Motor neuron (in vitro differentiated cells): ENCODE results near the gene TMEM30B. TPM values are rescaled to one million over a fixed set of nuclear protein-coding genes. Genes with fewer than 3 reads are reported as not detected.

Source experiments
- ATAC-seq, 8 experiments: fragments of 200-7000 bp; cut with Tn5 transposase; replicated peaks in 6 of 8; 2 replicates each; pipeline ENCODE4 v1.8.0; 2021; ENCODE audit warnings: mild to moderate bottlenecking in 8 of 8, moderate library complexity in 8 of 8
- H3K27ac ChIP-seq, 2 donors: fragments of 250-450 bp; sonication (Bioruptor Pico); 2 replicates each; pipeline ENCODE4 v1.9.0; 2021; ENCODE audit warnings: antibody characterized with exemption in 2 of 2, mild to moderate bottlenecking in 2 of 2, moderate library complexity in 1 of 2
- H3K4me1 ChIP-seq, 2 donors: fragments of 250-450 bp; sonication (Bioruptor Pico); replicated peaks in 1 of 2; 2 replicates each; pipeline ENCODE4 v1.6.1; 2021; ENCODE audit warnings: antibody characterized with exemption in 2 of 2, mild to moderate bottlenecking in 2 of 2, moderate library complexity in 1 of 2
- H3K4me3 ChIP-seq, 5 donors: fragments of 250-450 bp; sonication (Bioruptor Pico); 2 replicates each; pipeline ENCODE4 v1.9.0; 2021; ENCODE audit warnings: antibody characterized with exemption in 5 of 5, mild to moderate bottlenecking in 5 of 5, moderate library complexity in 4 of 5
- WGBS, 10 experiments: fragments of 450-650 bp; shearing (Covaris generic); methylation state at CpG; one replicate each; pipeline ENCODE4 v1.0.0; 2022; 5-methylcytosine and 5-hydroxymethylcytosine counted together
- in situ Hi-C, 9 experiments: fragments of 400-800 bp; cut with MboI; loops; one replicate each; pipeline ENCODE4 v1.15.0; 2021; ENCODE audit warnings: low sequenced_read_pairs in 9 of 9, low pct_unique_long_range_greater_than_20kb in 2 of 9; ENCODE audit not compliant: unreplicated experiment in 9 of 9
- total RNA-seq, 8 experiments: library from RNA; unstranded; fragments of 300-600 nt; gene quantifications; 2 replicates each; pipeline versions ENCODE4 v1.2.3 to v1.2.4, GENCODE V29; 2022

The TMEM30B gene
- total RNA-seq, 8 experiments from 2014 or later, result 0.04 to 0.42 (median 0.14) TPM

DNA sequence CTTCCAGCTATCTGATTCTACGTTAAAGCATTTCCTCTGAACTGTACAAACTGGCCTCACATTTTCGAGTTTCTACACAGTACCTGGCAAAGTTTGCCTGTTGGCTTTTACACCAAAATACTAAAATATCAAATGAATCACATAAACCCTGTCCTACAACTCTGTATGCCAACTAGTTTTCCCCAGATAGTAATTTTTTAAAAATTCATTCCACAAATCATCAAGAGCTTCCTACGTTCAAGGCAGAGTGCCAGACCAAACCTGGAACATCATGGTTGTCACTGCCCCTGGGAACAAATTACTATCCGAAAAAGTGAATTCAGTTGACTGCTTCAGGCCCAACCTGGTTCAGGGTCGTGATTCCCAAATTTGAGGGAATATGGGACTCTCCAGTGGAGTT lies 2.1 kb downstream of the TMEM30B start:
- no peak for ATAC-seq
- Histone ChIP-seq H3K4me3 (no peak overlapping the region), H3K4me1 (no peaks in the 10 kb centered on the region), H3K27ac (no peak overlapping the region)
- WGBS, 10 experiments, result 0 to 90% (median 74%) methylated on average over 2 to 5 of the region's 5 CpGs; no CpG with 5 or more reads in 2 of the 10 experiments
- in situ Hi-C loops, result loop anchor here in 2 of 9 experiments (25.0 kb wide), 1 partner anchor 558 kb away; no protein-coding TSS in a partner anchor

DNA sequence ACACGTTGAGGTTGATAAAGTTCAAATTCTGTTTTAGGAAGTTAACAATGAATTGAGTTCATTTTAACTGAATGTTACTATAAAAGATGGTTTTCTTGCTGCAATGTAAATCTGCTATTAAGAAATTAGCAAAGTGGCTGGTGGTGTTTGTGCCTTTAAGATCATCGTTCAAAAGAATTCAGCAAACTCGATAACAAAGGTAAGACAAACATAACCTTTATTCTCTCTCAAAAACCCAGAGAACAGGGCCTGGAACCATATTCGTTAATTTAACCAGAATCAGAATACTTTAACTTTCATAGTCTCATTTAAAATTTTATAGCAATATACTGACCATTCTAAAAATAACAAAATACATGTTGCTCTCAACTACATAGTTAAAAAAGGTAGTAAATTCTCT lies 3.4 kb downstream of the TMEM30B start:
- Histone ChIP-seq H3K4me3 (no peak overlapping the region), H3K27ac (no peak overlapping the region), H3K4me1 (no peaks in the 10 kb centered on the region)
- 14 to 100% (median 72%) methylated on average over 1 to 4 of the region's 4 CpGs for WGBS, 10 experiments
- no peak for ATAC-seq
- in situ Hi-C loops, result loop anchor here in 2 of 9 experiments (25.0 kb wide), 1 partner anchor 560 kb away; no protein-coding TSS in a partner anchor

- Histone ChIP-seq H3K4me1 (no peaks in the 10 kb centered on the region), H3K4me3 (no peak overlapping the region), H3K27ac (no peak overlapping the region)
- ATAC-seq, result no peak
- in situ Hi-C loops, result loop anchor here in 2 of 9 experiments (25.0 kb wide), 1 partner anchor 560 kb away; no protein-coding TSS in a partner anchor
- WGBS, 10 experiments, result 0 to 75% (median 0%) methylated on average over 1 of the region's 1 CpG; no CpG with 5 or more reads in 4 of the 10 experiments
These were observed 3.9 kb downstream of the TMEM30B start for GRCh38 chr14:61277232-61277631.

DNA sequence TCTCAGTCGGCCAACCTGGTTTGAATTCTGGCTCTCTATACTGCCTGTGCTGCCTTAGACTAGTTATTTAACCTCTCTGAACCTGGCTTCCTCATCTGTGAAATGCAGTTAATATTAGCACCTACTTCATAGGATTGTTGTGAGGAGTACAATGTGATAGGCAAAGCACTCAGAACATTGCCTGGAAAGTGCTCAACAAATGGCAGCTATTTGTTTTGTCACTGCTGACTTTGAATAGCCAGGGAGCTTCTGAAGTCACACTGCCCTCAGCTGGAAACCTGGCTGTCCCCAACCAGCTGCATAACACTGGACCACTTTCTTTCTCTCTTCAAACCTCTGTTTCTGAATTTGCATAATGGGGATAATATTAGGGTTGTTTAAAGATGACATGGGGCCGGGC lies 9.6 kb downstream of the TMEM30B start:
- WGBS, 10 experiments, result 67 to 100% (median 86%) methylated on average over 1 of the region's 2 CpGs; no CpG with 5 or more reads in 5 of the 10 experiments
- in situ Hi-C loops, result loop anchor here in 5 of 9 experiments (25.0 kb wide), 1 partner anchor 634 kb away; the partner anchor contains the start of gene SIX1 (in 5 of the 5)
- H3K27ac ChIP-seq, result no peak overlapping the region
- no peak for ATAC-seq
- no peak overlapping the region for H3K4me3 ChIP-seq
- H3K4me1 ChIP-seq, result no peaks in the 10 kb centered on the region

- in situ Hi-C loops, result loop anchor here in 5 of 9 experiments (25.0 kb wide), 1 partner anchor 633 kb away; the partner anchor contains the start of gene SIX1 (in 5 of the 5)
- no peak overlapping the region for H3K4me3 ChIP-seq
- ATAC-seq, result no peak
- WGBS, 10 experiments, result 0 to 100% (median 72%) methylated on average over 1 to 3 of the region's 4 CpGs; no CpG with 5 or more reads in 2 of the 10 experiments
- H3K27ac ChIP-seq, result no peak overlapping the region
- H3K4me1 ChIP-seq, result no peaks in the 10 kb centered on the region
These were observed 10.4 kb downstream of the TMEM30B start for GRCh38 chr14:61270714-61271113.

GRCh38 chr14:61269321-61270083 lies 11.6 kb downstream of the TMEM30B start:
- peak; percentile 60 to 84 (median 74) for ATAC-seq
- WGBS, 10 experiments, result 3 to 23% (median 10%) methylated on average over 2 to 12 of the region's 21 CpGs; no CpG with 5 or more reads in 1 of the 10 experiments
- Histone ChIP-seq H3K4me1 (no peaks in the 10 kb centered on the region), H3K27ac (no peak overlapping the region), H3K4me3 (peak overlapping the region; percentile 18 to 30 (median 20))
- in situ Hi-C loops, result loop anchor here in 5 of 9 experiments (25.0 kb wide), 1 partner anchor 632 kb away; the partner anchor contains the start of gene SIX1 (in 5 of the 5)

- Histone ChIP-seq H3K27ac (no peak overlapping the region), H3K4me3 (no peak overlapping the region), H3K4me1 (no peaks in the 10 kb centered on the region)
- 0 to 50% (median 18%) methylated on average over 1 of the region's 1 CpG; no CpG with 5 or more reads in 1 of the 10 experiments for WGBS, 10 experiments
- no peak for ATAC-seq
- in situ Hi-C loops, result loop anchor here in 5 of 9 experiments (25.0 kb wide), 1 partner anchor 632 kb away; the partner anchor contains the start of gene SIX1 (in 5 of the 5)
These were observed 12.3 kb downstream of the TMEM30B start for GRCh38 chr14:61268812-61269211.

GRCh38 chr14:61266891-61267740 lies 14.0 kb downstream of the TMEM30B start:
- no peaks in the 10 kb centered on the region for H3K4me1 ChIP-seq
- H3K27ac ChIP-seq, result no peak overlapping the region
- no peak overlapping the region for H3K4me3 ChIP-seq
- 0 to 93% (median 68%) methylated on average over 1 to 9 of the region's 11 CpGs; no CpG with 5 or more reads in 1 of the 10 experiments for WGBS, 10 experiments
- in situ Hi-C loops, result loop anchor here in 5 of 9 experiments (25.0 kb wide), 1 partner anchor 630 kb away; the partner anchor contains the start of gene SIX1 (in 5 of the 5)
- peak in 4 of 8 experiments; percentile 27 to 57 (median 54) for ATAC-seq

- Histone ChIP-seq H3K27ac (no peak overlapping the region), H3K4me1 (no peaks in the 10 kb centered on the region), H3K4me3 (no peak overlapping the region)
- in situ Hi-C loops, result loop anchor here in 5 of 9 experiments (25.0 kb wide), 1 partner anchor 629 kb away; the partner anchor contains the start of gene SIX1 (in 5 of the 5)
- 0 to 100% (median 82%) methylated on average over 1 to 4 of the region's 4 CpGs; no CpG with 5 or more reads in 1 of the 10 experiments for WGBS, 10 experiments
- peak in 1 of 8 experiments; percentile 3 for ATAC-seq
These were observed 14.7 kb downstream of the TMEM30B start for GRCh38 chr14:61266436-61266835.

DNA sequence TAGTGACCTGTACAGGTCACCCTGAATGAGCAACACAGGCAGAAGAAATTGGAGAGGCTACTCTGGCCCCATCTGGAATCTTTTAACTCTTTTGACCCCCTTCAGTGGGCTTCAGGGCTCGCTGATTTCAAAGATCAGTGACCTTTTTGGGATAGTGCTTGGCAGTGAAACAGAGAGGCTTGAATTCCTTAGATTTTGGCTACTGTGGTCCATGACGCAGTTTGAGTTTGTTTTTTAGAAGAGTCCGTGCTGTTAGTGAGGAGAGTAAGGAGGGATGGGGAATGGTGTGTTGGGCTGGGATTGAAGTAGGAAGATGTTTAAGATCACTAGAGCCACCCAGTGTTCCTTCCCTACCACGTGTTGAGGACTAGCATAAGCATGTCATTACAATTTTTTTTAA lies 16.5 kb downstream of the TMEM30B start:
- no peak for ATAC-seq
- 0 to 100% (median 40%) methylated on average over 1 to 3 of the region's 4 CpGs; no CpG with 5 or more reads in 3 of the 10 experiments for WGBS, 10 experiments
- in situ Hi-C loops, result loop anchor here in 5 of 9 experiments (25.0 kb wide), 1 partner anchor 627 kb away; the partner anchor contains the start of gene SIX1 (in 5 of the 5)

GRCh38 chr14:61264010-61264571 lies 17.0 kb downstream of the TMEM30B start:
- 65 to 100% (median 88%) methylated on average over 2 to 4 of the region's 4 CpGs; no CpG with 5 or more reads in 2 of the 10 experiments for WGBS, 10 experiments
- H3K4me3 ChIP-seq, result no peak overlapping the region
- no peak overlapping the region for H3K27ac ChIP-seq
- H3K4me1 ChIP-seq, result no peaks in the 10 kb centered on the region
- in situ Hi-C loops, result loop anchor here in 5 of 9 experiments (25.0 kb wide), 1 partner anchor 627 kb away; the partner anchor contains the start of gene SIX1 (in 5 of the 5)
- ATAC-seq, result no peak

More for the DNA sequence above, 16.5 kb downstream of the TMEM30B start:
- no peak overlapping the region for H3K27ac ChIP-seq
- no peak overlapping the region for H3K4me3 ChIP-seq
- no peaks in the 10 kb centered on the region for H3K4me1 ChIP-seq

DNA sequence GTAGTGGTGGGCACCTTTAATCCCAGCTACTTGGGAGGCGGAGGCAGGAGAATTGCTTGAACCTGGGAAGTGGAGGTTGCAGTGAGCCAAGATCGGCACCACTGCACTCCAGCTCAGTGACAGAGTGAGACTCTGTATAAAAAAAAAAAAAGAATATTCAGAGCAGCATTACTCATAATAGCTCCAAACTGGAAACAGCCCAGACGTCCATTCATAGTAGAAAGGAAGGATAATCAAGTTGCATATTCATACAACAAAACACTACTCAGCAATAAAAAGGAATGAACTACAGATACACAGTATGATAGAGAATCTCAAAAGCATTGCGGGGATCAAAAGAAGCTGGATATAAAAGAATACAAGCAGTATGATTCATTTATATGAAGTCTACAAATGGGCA lies 19.1 kb downstream of the TMEM30B start:
- in situ Hi-C loops, result loop anchor here in 5 of 9 experiments (25.0 kb wide), 1 partner anchor 625 kb away; the partner anchor contains the start of gene SIX1 (in 5 of the 5)
- Histone ChIP-seq H3K4me3 (no peak overlapping the region), H3K4me1 (no peaks in the 10 kb centered on the region), H3K27ac (no peak overlapping the region)
- peak in 3 of 8 experiments; percentile 75 to 82 (median 80) for ATAC-seq
- WGBS, 10 experiments, result 13 to 94% (median 27%) methylated on average over 2 to 4 of the region's 4 CpGs; no CpG with 5 or more reads in 3 of the 10 experiments
